ENCODE measurements around the gene CDHR3.
A peak's percentile ranks its signal among the peaks of the same experiment; 100 is the strongest.

Gene CDHR3

DNA sequence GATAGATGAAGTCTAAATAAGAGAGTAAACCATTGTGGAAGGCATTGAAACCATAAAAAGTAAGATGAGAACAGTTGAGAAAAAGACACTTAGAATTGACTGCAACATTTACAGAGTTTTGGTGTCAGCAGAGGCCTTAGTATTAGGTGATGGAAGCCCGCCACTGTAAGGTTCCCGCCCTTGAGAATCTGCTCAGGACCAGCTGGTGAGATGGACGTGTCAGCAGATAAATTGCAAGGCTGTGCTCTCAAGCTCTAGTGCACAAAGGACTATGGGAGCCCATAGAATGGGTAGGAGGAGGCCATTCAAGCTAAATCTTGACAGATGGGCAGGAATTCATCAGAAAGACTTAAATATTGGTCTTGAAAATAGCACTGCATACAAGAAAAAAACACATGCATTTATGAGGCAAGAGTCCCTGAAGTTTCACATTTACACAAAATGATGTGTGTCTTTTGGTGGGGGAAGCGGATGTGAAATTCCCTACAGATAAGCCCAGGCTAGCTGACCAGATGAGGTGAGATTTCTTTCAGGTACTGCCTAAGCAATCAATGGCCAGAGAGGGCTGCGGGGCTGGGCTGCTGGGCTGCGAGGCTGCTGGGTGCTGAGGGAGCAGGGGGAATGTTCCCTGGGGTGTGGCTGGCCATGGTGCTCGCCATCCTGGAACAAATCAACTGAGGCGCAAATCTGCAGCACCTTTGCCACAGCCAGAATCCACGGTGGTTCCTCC is 106.6 kb downstream of the CDHR3 start:
- Histone ChIP-seq H3K79me2 (ENCODE audit: insufficient read depth, low read length) (peaks cover 12% of the 10 kb centered on the region; the same call in 1 of the 2 replicates), H4K20me1 (ENCODE audit: low read depth, low read length) (no peaks in the 10 kb centered on the region), H3K4me2 (ENCODE audit: low read depth, low read length, poor library complexity, severe bottlenecking) (peak overlapping the region; percentile 64), H3K27me3 (ENCODE audit: low read length) (no peaks in the 10 kb centered on the region), H3K4me3 (ENCODE audit: insufficient read depth, low read length, poor library complexity, severe bottlenecking) (no peak overlapping the region), H3K9ac (ENCODE audit: low read length) (peak overlapping the region; percentile 71), H2AFZ (ENCODE audit: low read depth, low read length, severe bottlenecking) (peak overlapping the region; percentile 1), H3F3A (ENCODE audit: insufficient read depth) (peaks cover 88% of the 10 kb centered on the region), H3K36me3 (ENCODE audit: low read length) (no peaks in the 10 kb centered on the region), H3K27ac (ENCODE audit: low read depth, low read length) (peak overlapping the region; percentile 97), H3K9me2 (replicated peaks; ENCODE audit: insufficient read depth, low read length) (no peaks in the 10 kb centered on the region), H3K9me3 (ENCODE audit: insufficient read depth, low read length) (no peaks in the 10 kb centered on the region)
- TF ChIP-seq, protein P1, sequence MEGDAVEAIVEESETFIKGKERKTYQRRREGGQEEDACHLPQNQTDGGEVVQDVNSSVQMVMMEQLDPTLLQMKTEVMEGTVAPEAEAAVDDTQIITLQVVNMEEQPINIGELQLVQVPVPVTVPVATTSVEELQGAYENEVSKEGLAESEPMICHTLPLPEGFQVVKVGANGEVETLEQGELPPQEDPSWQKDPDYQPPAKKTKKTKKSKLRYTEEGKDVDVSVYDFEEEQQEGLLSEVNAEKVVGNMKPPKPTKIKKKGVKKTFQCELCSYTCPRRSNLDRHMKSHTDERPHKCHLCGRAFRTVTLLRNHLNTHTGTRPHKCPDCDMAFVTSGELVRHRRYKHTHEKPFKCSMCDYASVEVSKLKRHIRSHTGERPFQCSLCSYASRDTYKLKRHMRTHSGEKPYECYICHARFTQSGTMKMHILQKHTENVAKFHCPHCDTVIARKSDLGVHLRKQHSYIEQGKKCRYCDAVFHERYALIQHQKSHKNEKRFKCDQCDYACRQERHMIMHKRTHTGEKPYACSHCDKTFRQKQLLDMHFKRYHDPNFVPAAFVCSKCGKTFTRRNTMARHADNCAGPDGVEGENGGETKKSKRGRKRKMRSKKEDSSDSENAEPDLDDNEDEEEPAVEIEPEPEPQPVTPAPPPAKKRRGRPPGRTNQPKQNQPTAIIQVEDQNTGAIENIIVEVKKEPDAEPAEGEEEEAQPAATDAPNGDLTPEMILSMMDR (IDR thresholded peaks at IDR 0.05; ENCODE audit: insufficient read depth, low read length, poor library complexity, severe bottlenecking), result no peak
- TF ChIP-seq EZH2phosphoT487 (conservative IDR thresholded peaks at IDR 0.05; ENCODE audit: low read length), result no peak

DNA sequence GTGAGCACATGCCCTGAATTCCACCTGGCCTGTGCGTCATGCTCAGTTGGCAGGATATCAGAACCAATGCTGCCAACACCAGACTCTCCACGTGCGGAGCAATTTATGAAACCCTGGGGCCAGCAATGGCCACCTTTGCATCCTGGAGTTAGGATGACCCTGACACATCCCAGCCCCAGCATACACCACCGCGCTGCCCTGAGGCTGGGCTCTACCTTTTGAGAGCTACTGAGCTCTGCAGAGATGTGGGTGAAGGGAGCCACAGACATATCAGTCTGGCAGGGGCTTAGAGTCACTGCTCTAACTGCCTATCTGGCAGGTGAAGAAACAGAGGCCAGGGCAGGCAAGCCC is 107.1 kb downstream of the CDHR3 start:
- Histone ChIP-seq H3K9ac (ENCODE audit: low read length) (peak overlapping the region; percentile 71), H3K79me2 (ENCODE audit: insufficient read depth, low read length) (peaks cover 8% of the 10 kb centered on the region; the same call in 1 of the 2 replicates), H3K36me3 (ENCODE audit: low read length) (no peaks in the 10 kb centered on the region), H3K9me2 (replicated peaks; ENCODE audit: insufficient read depth, low read length) (no peaks in the 10 kb centered on the region), H3K4me2 (ENCODE audit: low read depth, low read length, poor library complexity, severe bottlenecking) (peak overlapping the region; percentile 64), H3K9me3 (ENCODE audit: insufficient read depth, low read length) (no peaks in the 10 kb centered on the region), H4K20me1 (ENCODE audit: low read depth, low read length) (no peaks in the 10 kb centered on the region), H3K27me3 (ENCODE audit: low read length) (no peaks in the 10 kb centered on the region), H3K27ac (ENCODE audit: low read depth, low read length) (peak overlapping the region; percentile 97), H2AFZ (ENCODE audit: low read depth, low read length, severe bottlenecking) (no peak overlapping the region), H3F3A (ENCODE audit: insufficient read depth) (peaks cover 93% of the 10 kb centered on the region), H3K4me3 (ENCODE audit: insufficient read depth, low read length, poor library complexity, severe bottlenecking) (peak overlapping the region; percentile 20)
- TF ChIP-seq, protein P1 (IDR thresholded peaks at IDR 0.05; ENCODE audit: insufficient read depth, low read length, poor library complexity, severe bottlenecking), result no peak
- TF ChIP-seq EZH2phosphoT487 (conservative IDR thresholded peaks at IDR 0.05; ENCODE audit: low read length), result no peak

DNA sequence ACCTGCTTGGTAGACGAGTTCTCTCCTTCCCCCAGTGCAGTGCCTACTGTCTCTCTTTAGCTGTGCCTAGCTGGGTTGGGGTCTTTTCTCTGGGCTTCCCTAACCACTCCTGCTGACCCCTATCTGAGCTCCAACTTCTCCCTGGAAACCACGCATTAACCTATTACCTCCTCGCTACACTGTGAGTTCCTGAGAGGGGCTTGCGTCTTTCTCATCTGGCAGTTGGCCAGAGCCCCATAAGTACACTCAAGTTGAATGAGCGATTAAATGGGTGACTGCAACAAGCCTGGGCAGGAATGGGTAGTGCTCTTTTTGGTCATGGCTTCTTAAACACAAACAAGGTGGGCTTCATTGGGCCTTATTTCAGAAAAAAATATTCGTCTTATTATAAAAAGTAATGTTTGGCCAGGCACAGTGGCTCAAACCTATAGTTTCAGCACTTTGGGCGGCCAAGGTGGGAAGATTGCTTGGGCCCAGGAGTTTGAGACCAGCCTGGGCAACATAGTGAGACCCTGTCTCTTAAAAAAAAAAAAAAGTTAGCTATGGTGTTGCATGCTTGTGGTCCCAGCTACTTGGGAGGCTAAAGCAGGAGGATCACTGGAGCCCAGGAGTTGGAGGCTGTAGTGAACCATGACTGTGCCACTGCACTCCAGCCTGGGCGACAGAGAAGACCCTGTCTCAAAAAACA is 107.6 kb downstream of the CDHR3 start:
- TF ChIP-seq, protein P1 (IDR thresholded peaks at IDR 0.05; ENCODE audit: insufficient read depth, low read length, poor library complexity, severe bottlenecking), result no peak
- no peak for TF ChIP-seq EZH2phosphoT487 (conservative IDR thresholded peaks at IDR 0.05; ENCODE audit: low read length)
- peak overlapping the region; percentile 64 for H3K4me2 ChIP-seq (ENCODE audit: low read depth, low read length, poor library complexity, severe bottlenecking)

More for the DNA sequence above, 107.6 kb downstream of the CDHR3 start:
- Histone ChIP-seq H3K9ac (ENCODE audit: low read length) (peak overlapping the region; percentile 71), H3K36me3 (ENCODE audit: low read length) (no peaks in the 10 kb centered on the region), H3K9me2 (replicated peaks; ENCODE audit: insufficient read depth, low read length) (no peaks in the 10 kb centered on the region), H2AFZ (ENCODE audit: low read depth, low read length, severe bottlenecking) (no peak overlapping the region), H4K20me1 (ENCODE audit: low read depth, low read length) (no peaks in the 10 kb centered on the region), H3K4me3 (ENCODE audit: insufficient read depth, low read length, poor library complexity, severe bottlenecking) (peak overlapping the region; percentile 20), H3K79me2 (ENCODE audit: insufficient read depth, low read length) (peaks cover 8% of the 10 kb centered on the region; the same call in 1 of the 2 replicates), H3K27me3 (ENCODE audit: low read length) (no peaks in the 10 kb centered on the region), H3F3A (ENCODE audit: insufficient read depth) (peaks cover 93% of the 10 kb centered on the region), H3K27ac (ENCODE audit: low read depth, low read length) (peak overlapping the region; percentile 97), H3K9me3 (ENCODE audit: insufficient read depth, low read length) (no peaks in the 10 kb centered on the region)

Data from SU-DHL-6 (cell line).